ENCODE measurements around the gene THAP4.

- TF ChIP-seq EZH2 (IDR thresholded peaks at IDR 0.05; ENCODE audit: insufficient read depth, low read length): no peak
- no peak for TF ChIP-seq CTCF (IDR thresholded peaks at IDR 0.05; ENCODE audit: insufficient read depth, low read depth, low read length)
These were observed 86.1 kb downstream of the THAP4 start for GRCh38 chr2:241550616-241551580.
